GM12891 (cell line): ENCODE results near the gene HOXB7.

Source experiments
- DNase-seq: peaks from one replicate; pipeline ENCODE4 v3.0.0; 2011; ENCODE audit warnings: low spot score; ENCODE audit not compliant: insufficient read length
- FAIRE-seq: peaks from 2 replicates; lab custom pipeline; 2011; peaks lifted over from hg19 to GRCh38; lab: Jason Lieb, UNC
- PAX5 ChIP-seq: IDR thresholded peaks from 2 replicates; pipeline ENCODE4 v1.6.1; 2011; ENCODE audit warnings: low read length, moderate library complexity, mild to moderate bottlenecking; ENCODE audit not compliant: insufficient read depth, severe bottlenecking
- POLR2A ChIP-seq: IDR thresholded peaks from 2 replicates; pipeline ENCODE4 v1.6.1; 2011; ENCODE audit warnings: low read depth, low read length, control low read depth
- POLR2AphosphoS5 ChIP-seq: IDR thresholded peaks from 2 replicates; pipeline ENCODE4 v1.6.1; 2011; ENCODE audit warnings: low read depth, low read length, control low read depth
- POU2F2 ChIP-seq: IDR thresholded peaks from 2 replicates; pipeline ENCODE4 v1.6.1; 2011; ENCODE audit warnings: low read depth, mild to moderate bottlenecking, control low read depth, low read length, moderate library complexity
- SPI1 ChIP-seq: IDR thresholded peaks from 2 replicates; pipeline ENCODE4 v1.6.1; 2011; ENCODE audit warnings: low read depth, low read length, control low read depth
- TAF1 ChIP-seq: IDR thresholded peaks from 2 replicates; pipeline ENCODE4 v1.6.1; 2011; ENCODE audit warnings: low read depth, low read length, control low read depth

HOXB7 gene

DNA sequence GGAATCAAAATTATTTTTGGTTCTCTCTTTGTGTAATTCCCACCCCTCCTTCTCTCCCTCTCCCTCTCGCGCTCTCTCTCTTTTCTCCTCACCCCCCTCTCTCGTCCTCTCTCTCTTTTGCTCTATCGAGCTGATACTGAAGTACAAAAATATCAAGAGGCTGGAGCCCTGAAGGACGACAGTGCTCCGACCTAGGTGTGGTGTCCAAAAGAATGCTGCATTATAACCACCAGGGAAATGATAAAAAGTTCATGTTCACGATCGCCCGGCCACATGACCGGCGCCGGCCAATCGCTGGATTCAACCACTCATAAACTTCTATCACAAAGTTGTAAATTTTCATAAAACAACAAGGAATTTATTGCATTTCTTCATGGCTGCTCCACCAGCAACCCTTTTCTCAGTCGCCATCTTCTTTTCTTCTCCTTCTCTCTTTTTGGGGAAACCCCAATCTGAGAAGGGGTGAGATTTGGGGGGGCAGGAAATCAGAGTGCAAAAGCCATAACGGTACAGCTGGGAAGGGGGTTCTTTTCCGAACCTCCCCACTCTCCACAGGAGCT lies 6.0 kb downstream of the HOXB7 start, which contains the start of gene HOXB6:
Gene HOXB6, minus strand, starts transcription at position 217 of the 560 bp plus-strand sequence. CDS start 6,836 bp downstream, outside the sequence.
- DNase-seq (no peak), FAIRE-seq (no peak)

DNA sequence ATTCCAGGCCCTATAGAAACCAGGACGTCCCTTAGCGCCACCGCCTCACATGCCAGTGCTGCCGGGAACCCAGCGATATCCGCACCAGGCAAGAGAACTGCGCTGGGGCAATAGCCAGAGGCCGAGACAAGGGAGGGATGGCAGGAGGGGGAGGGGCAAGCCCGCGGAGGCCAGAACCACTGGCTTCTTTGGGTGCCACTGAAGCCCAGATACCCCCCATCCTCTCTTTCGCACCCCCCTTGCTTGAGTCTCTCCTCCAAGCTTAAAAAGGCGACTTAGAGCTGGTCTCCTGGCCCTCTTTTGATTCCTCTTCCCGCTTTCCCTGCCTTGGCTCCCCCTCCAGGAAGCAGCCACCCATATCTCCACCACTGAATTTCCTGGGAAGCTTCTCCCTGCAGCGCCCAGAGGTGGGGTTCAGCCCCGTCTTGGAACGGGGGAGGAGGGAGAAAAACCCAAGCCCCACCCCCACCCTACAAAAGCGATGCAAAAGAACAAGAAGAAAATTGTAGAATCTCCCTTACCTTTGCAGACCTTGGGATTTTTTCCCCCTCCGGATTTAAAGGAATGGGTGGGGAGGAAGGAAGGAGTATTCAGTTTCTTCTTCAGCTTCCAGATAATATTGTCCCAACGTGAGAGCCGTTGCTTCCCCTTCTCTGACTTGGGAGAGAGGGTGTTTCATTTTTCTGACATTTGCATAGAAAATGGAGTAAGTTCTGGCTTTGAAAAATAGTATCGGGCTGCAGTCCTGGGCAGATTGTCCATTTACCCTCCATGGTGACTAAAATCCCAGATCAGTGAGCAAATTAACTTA lies 6.7 kb downstream of the HOXB7 start:
- DNase-seq (no peak), FAIRE-seq (no peak)
- TF ChIP-seq SPI1: no peak
- TF ChIP-seq TAF1: no peak
- no peak for TF ChIP-seq POU2F2
- no peak for TF ChIP-seq PAX5
- no peak for TF ChIP-seq POLR2AphosphoS5
- no peak for TF ChIP-seq POLR2A

More for the DNA sequence above, 6.0 kb downstream of the HOXB7 start, which contains the start of gene HOXB6:
- no peak for TF ChIP-seq SPI1
- TF ChIP-seq POLR2A: no peak
- TF ChIP-seq POLR2AphosphoS5: no peak
- no peak for TF ChIP-seq POU2F2
- no peak for TF ChIP-seq TAF1
- no peak for TF ChIP-seq PAX5

GRCh38 chr17:48601539-48602425 lies 9.0 kb downstream of the HOXB7 start:
- DNase-seq: no peak
- FAIRE-seq: no peak
- TF ChIP-seq TAF1 (no peak), PAX5 (no peak), POU2F2 (no peak), SPI1 (no peak), POLR2AphosphoS5 (no peak), POLR2A (no peak)

DNA sequence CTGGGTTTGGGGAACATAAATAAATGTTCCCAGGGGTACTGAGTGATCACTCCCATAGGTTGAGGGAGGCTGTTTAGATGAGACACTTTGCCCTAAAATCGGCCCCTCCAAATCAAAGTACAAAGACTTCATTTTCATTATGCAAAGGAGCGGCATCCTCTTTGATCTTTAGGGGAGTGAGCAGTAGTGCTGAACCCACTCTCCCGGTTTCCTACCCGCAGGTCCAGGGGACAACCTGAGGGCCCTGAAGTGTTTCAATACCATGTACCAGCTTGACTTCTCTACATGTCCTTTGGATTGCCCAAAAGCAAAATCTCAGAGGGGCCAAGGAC lies 9.6 kb downstream of the HOXB7 start:
- DNase-seq (no peak), FAIRE-seq (no peak)
- no peak for TF ChIP-seq POLR2AphosphoS5
- no peak for TF ChIP-seq TAF1
- TF ChIP-seq POLR2A: no peak
- TF ChIP-seq POU2F2: no peak

DNA sequence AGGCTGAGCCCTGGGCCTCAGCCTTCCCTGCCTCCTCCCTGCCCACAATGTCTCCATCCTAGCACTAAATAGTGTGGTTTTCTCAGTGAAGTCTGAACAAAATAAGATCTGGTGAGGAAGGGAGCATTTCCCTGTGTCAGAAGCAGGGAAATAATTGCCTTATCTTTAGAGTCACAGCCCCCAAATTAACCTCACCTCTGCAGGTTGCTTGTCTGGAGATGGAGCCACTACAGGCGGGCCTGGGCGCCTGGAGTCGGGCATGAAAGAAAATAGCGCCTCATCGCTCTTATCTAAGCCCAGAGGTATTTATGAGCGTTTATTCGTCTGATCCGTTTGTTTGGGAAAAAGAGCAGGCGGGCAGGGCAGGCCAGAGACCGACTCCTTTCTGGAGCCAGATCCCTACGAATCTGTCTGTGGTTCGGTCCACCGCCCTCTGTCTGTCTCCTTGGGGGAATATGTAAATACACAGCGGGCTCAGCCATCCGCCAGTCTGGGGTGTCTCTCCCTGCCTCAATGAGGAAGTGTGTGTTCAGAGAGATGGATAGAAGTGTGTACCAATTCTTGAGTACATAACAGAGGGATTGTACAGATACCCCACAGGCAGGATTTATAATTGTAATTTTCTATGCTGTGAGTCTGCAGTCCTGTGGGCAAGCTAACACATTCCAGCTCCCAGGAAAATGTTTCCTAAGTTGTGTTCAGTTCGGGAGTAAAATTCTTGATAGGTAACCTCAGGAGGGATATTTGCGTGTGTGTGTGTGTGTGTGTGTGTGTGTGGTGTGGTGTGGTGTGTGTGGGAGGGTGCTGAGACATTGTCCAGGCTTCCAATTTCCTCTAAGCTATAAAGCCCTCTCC lies 10.3 kb downstream of the HOXB7 start:
- no peak for FAIRE-seq
- no peak for DNase-seq
- no peak for TF ChIP-seq SPI1
- no peak for TF ChIP-seq TAF1
- no peak for TF ChIP-seq POLR2A
- no peak for TF ChIP-seq POU2F2
- no peak for TF ChIP-seq POLR2AphosphoS5
- TF ChIP-seq PAX5: no peak

- FAIRE-seq (no peak), DNase-seq (no peak)
- TF ChIP-seq PAX5 (no peak), POU2F2 (no peak), POLR2A (no peak), POLR2AphosphoS5 (no peak), SPI1 (no peak), TAF1 (no peak)
Observed at GRCh38 chr17:48599354-48599753, 11.5 kb downstream of the HOXB7 start.

DNA sequence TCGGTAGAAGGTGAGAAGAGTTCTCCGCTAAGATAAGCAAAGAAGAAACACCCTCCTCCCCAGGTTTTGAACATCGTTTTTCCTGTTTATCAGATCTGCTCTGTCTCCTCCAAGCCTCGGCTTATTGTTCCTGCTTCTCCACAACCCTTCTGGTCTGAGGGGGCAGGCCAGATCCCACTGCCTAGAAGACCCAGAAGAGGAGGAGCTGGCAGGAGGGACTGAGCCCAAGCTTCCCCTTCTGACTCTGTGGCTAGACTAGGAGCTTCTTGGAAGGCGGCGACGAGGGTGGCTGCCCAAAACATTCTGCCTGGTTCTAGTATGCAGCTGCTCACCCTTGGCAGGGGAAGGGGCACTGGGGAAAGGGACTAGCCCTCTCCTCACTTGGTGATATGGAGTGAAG lies 12.1 kb downstream of the HOXB7 start:
- TF ChIP-seq POU2F2: no peak
- TF ChIP-seq SPI1: no peak
- TF ChIP-seq POLR2A: no peak
- no peak for TF ChIP-seq TAF1
- TF ChIP-seq PAX5: no peak
- TF ChIP-seq POLR2AphosphoS5: no peak
- FAIRE-seq (no peak), DNase-seq (no peak)

DNA sequence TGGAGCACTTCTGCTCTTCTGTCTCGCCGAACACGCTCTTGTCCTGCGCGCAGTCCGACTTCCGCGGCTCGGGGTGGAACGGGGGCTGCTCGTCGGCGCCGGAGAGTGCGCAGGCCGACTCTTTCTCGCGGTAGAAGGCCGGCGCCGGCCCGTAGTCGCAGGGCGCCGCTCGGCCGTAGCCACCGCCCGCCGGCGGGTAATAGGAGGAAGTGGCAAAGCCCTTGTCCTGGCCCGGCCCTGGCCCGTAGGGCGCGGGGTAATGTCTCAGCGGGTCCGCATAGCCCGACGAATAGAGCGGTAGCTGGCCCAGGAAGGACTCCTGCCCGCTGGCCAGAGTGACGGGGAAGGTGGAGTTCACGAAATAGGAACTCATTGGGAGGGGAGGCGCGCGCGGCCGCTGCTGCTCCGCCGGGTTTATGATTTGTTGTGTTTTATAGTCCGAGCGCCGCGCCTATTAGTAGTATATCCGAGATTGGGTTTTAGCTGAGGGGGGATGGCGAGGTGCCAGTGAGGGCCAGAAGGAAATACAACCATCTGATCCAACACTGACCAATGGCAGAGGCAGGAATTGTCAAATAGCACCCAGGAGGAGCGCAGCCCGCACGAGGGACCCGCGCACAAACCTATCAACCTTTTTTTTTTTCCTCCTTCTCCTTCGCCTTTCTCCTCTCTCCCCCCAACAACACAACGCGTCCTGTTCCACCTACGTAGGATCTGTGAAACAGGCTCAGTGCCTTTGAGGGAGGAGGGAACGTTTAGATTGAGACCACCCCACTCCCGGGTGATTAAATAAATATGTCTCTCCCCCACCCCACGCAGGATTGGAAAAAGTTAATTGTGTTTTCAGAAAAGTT lies 12.8 kb downstream of the HOXB7 start:
- FAIRE-seq (peak; percentile 85), DNase-seq (peak; percentile 58)

GRCh38 chr17:48597528-48597777 lies 13.4 kb downstream of the HOXB7 start:
- FAIRE-seq (no peak), DNase-seq (no peak)
- no peak for TF ChIP-seq POLR2A

More for the DNA sequence above, 12.8 kb downstream of the HOXB7 start:
- TF ChIP-seq SPI1 (peak; percentile 28; the same call in 1 of the 2 replicates), POU2F2 (no peak)
